ENCODE results near the gene TESPA1.

- TF ChIP-seq CTCF (IDR thresholded peaks at IDR 0.05; ENCODE audit: low read length) (no peak), EZH2phosphoT487 (IDR thresholded peaks at IDR 0.05; ENCODE audit: low read length) (no peak), EZH2 (optimal IDR thresholded peaks at IDR 0.05; ENCODE audit: low read depth, low read length) (no peak)
Measured at GRCh38 chr12:54934419-54934818, 50.1 kb downstream of the TESPA1 start.

Measured in MM.1S (cell line).